CD14-positive monocyte (primary cell): ENCODE data around the gene TNNI3K. TPM values are rescaled to one million over a fixed set of nuclear protein-coding genes. Genes with fewer than 3 reads are reported as not detected.

Experiments used
- DNase-seq, 3 donors: peaks; one replicate each; pipeline ENCODE4 v3.0.0-alpha.2; 2011 to 2022
- H2AFZ ChIP-seq: 2 replicates; pipeline ENCODE4 v1.6.0; 2012; ENCODE audit warnings: mild to moderate bottlenecking, low read depth, low read length, inconsistent platforms; ENCODE audit not compliant: insufficient read depth, poor library complexity, severe bottlenecking
- H3K27ac ChIP-seq, 2 donors: 1 replicate in 1 of 2; 2 replicates in 1 of 2; pipeline ENCODE4 v1.5.1; 2012 to 2013; ENCODE audit warnings: low read length in 2 of 2, control low read depth in 1 of 2, inconsistent platforms in 1 of 2, low read depth in 1 of 2, mild to moderate bottlenecking in 1 of 2
- H3K27me3 ChIP-seq, 2 donors: one replicate each; pipeline versions ENCODE4 v1.6.0 to v1.6.1; 2011 to 2013; ENCODE audit warnings: low read length in 2 of 2; ENCODE audit not compliant: control insufficient read depth in 2 of 2, insufficient read depth in 2 of 2
- H3K36me3 ChIP-seq, 2 donors: replicated peaks in 1 of 2; 1 replicate in 1 of 2; 2 replicates in 1 of 2; pipeline versions ENCODE4 v1.5.1 to v1.6.1; 2012 to 2013; ENCODE audit warnings: low read length in 2 of 2, control low read depth in 1 of 2, inconsistent platforms in 1 of 2, mild to moderate bottlenecking in 1 of 2; ENCODE audit not compliant: insufficient read depth in 2 of 2, control insufficient read depth in 1 of 2
- H3K4me1 ChIP-seq, 2 donors: 1 replicate in 1 of 2; 2 replicates in 1 of 2; pipeline versions ENCODE4 v1.5.1 to v1.6.1; 2012 to 2013; ENCODE audit warnings: low read length in 2 of 2, control low read depth in 1 of 2, inconsistent platforms in 1 of 2, mild to moderate bottlenecking in 1 of 2, moderate library complexity in 1 of 2; ENCODE audit not compliant: insufficient read depth in 2 of 2, control insufficient read depth in 1 of 2
- H3K4me2 ChIP-seq: replicated peaks from 2 replicates; pipeline ENCODE3; 2012; ENCODE audit warnings: low read length, moderate library complexity, mild to moderate bottlenecking; ENCODE audit not compliant: poor library complexity, severe bottlenecking; ENCODE audit errors: extremely low read depth
- H3K4me3 ChIP-seq, 3 experiments: fragments of 200-600 bp in 1 of 3; sonication (generic) in 1 of 3; replicated peaks in 1 of 3; 1 replicate in 2 of 3; 2 replicates in 1 of 3; pipeline ENCODE4 v1.5.1; 2011 to 2013; ENCODE audit warnings: low read length in 3 of 3, mild to moderate bottlenecking in 3 of 3, control low read depth in 2 of 3, low read depth in 2 of 3, inconsistent platforms in 1 of 3, moderate library complexity in 1 of 3
- H3K79me2 ChIP-seq: 2 replicates; pipeline ENCODE4 v1.6.0; 2012; ENCODE audit warnings: mild to moderate bottlenecking, control low read depth, inconsistent platforms, low read length, moderate library complexity; ENCODE audit not compliant: insufficient read depth
- H3K9ac ChIP-seq: 2 replicates; pipeline ENCODE4 v1.6.0; 2017; ENCODE audit warnings: low read length, mild to moderate bottlenecking; ENCODE audit not compliant: insufficient read depth, poor library complexity, severe bottlenecking
- H3K9me3 ChIP-seq, 2 donors: replicated peaks in 1 of 2; 1 replicate in 1 of 2; 2 replicates in 1 of 2; pipeline versions ENCODE4 v1.5.1 to v1.6.1; 2012 to 2013; ENCODE audit warnings: low read length in 2 of 2, control low read depth in 1 of 2; ENCODE audit not compliant: control insufficient read depth in 1 of 2, insufficient read depth in 1 of 2
- H4K20me1 ChIP-seq: 2 replicates; pipeline ENCODE4 v1.6.0; 2012; ENCODE audit warnings: mild to moderate bottlenecking, low read length, control low read depth, moderate library complexity; ENCODE audit not compliant: insufficient read depth
- H3K27ac Mint-ChIP-seq, 7 donors: one replicate each; pipeline ENCODE4 v1.8.0; 2020; ENCODE audit warnings: mild to moderate bottlenecking in 7 of 7, mixed read lengths in 7 of 7, moderate library complexity in 6 of 7, inconsistent platforms in 2 of 7
- H3K27me3 Mint-ChIP-seq, 3 donors: one replicate each; pipeline ENCODE4 v1.8.0; 2021 to 2022; ENCODE audit warnings: low read depth in 3 of 3, mild to moderate bottlenecking in 3 of 3, mixed read lengths in 3 of 3, moderate library complexity in 3 of 3, inconsistent platforms in 1 of 3
- H3K36me3 Mint-ChIP-seq, 2 donors: one replicate each; pipeline ENCODE4 v1.8.0; 2020; ENCODE audit warnings: mixed read lengths in 2 of 2, inconsistent platforms in 1 of 2, mild to moderate bottlenecking in 1 of 2
- H3K4me1 Mint-ChIP-seq: one replicate; pipeline ENCODE4 v1.8.0; 2020; ENCODE audit warnings: mild to moderate bottlenecking, mixed read lengths
- H3K4me3 Mint-ChIP-seq, 2 donors: one replicate each; pipeline ENCODE4 v1.8.0; 2020; ENCODE audit warnings: mild to moderate bottlenecking in 2 of 2, mixed read lengths in 2 of 2, moderate library complexity in 1 of 2
- H3K9me3 Mint-ChIP-seq, 7 donors: one replicate each; pipeline ENCODE4 v1.8.0; 2020 to 2022; ENCODE audit warnings: mixed read lengths in 7 of 7, mild to moderate bottlenecking in 6 of 7, moderate library complexity in 6 of 7, inconsistent platforms in 2 of 7
- WGBS: methylation state at CpG from one replicate; pipeline ENCODE4 v1.1.5; 2013; ENCODE audit warnings: missing lambda C conversion rate; ENCODE audit not compliant: insufficient coverage; 5-methylcytosine and 5-hydroxymethylcytosine counted together
- intact Hi-C, 2 donors: fragments of 100-400 bp; cut with micrococcal nuclease; formaldehyde crosslinking; loops; one replicate each; pipeline versions ENCODE4 v1.15.0 to v1.15.1; 2023
- polyA plus RNA-seq, 3 donors: library from polyadenylated mRNA; depleted of rRNA in 1 of 3; unstranded in 2 of 3; stranded (reverse) in 1 of 3; fragments of 300-500 nt in 2 of 3; fragments of >200 nt in 1 of 3; fragmentation: Illumina TruSeq in 2 of 3; gene quantifications; 1 replicate in 2 of 3; 2 replicates in 1 of 3; pipeline ENCODE4 v1.2.3, GENCODE V29; 2012 to 2021
- TF ChIP-seq, protein P1 (sequence below): fragments of 200-600 bp; IDR thresholded peaks from one replicate; pipeline ENCODE4 v1.8.0; 2022; ENCODE audit warnings: antibody characterized with exemption, mild to moderate bottlenecking

Gene TNNI3K
- polyA plus RNA-seq, 3 donors, result 0.51 TPM; not detected in 2

DNA sequence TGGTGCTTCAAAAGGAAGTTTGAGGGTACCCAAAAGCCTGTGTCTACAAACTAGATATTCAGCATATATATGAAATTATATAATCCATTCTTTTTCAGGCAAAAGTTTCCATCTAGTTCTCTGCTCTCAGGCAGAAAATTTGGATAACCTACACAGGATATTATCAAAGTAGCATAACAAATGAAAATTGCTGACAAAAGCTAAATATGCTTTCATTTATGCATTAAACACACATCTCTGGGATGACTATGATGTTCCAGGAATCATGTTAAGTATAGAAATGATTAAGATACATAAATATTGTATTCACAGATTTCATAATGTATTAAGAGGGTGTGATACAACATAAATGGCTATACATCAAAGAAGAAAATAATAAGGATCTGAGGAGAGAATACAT, 184.4 kb downstream of the TNNI3K start:
- Histone ChIP-seq H4K20me1 (no peaks in the 10 kb centered on the region), H3K36me3 (no peaks in the 10 kb centered on the region), H3K9ac (no peak overlapping the region), H3K9me3 (no peaks in the 10 kb centered on the region), H3K27ac (no peak overlapping the region), H2AFZ (no peak overlapping the region), H3K79me2 (no peaks in the 10 kb centered on the region), H3K4me2 (no peak overlapping the region), H3K4me1 (no peaks in the 10 kb centered on the region), H3K27me3 (no peaks in the 10 kb centered on the region), H3K4me3 (no peak overlapping the region)
- no peak for DNase-seq
- Mint-ChIP-seq H3K27ac (no peak overlapping the region), H3K4me1 (no peaks in the 10 kb centered on the region), H3K27me3 (no peaks in the 10 kb centered on the region), H3K4me3 (no peak overlapping the region), H3K9me3 (peaks cover 0 to 4% (median 0%) of the 10 kb centered on the region in 7 donors), H3K36me3 (no peaks in the 10 kb centered on the region)
- TF ChIP-seq, protein P1, sequence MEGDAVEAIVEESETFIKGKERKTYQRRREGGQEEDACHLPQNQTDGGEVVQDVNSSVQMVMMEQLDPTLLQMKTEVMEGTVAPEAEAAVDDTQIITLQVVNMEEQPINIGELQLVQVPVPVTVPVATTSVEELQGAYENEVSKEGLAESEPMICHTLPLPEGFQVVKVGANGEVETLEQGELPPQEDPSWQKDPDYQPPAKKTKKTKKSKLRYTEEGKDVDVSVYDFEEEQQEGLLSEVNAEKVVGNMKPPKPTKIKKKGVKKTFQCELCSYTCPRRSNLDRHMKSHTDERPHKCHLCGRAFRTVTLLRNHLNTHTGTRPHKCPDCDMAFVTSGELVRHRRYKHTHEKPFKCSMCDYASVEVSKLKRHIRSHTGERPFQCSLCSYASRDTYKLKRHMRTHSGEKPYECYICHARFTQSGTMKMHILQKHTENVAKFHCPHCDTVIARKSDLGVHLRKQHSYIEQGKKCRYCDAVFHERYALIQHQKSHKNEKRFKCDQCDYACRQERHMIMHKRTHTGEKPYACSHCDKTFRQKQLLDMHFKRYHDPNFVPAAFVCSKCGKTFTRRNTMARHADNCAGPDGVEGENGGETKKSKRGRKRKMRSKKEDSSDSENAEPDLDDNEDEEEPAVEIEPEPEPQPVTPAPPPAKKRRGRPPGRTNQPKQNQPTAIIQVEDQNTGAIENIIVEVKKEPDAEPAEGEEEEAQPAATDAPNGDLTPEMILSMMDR, result no peak
- intact Hi-C loops, result no loop called here

DNA sequence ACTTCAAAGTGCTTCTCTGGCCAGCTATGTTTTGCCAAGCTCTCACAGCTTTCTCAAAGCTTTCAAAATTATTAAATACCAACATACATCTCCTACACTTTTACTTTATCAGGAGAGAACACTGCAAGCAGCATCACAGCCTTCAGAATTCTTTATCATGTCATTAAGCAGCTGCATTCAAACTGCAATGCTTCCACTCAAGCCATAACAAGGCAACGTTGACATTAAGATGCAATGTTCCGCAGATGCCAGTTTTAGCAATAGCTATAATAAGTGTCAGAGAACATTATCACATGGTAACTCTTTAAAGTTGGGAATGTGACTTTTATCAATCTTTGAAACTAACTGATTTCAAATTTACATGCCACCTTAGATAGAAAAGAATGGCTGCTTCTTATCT, 185.3 kb downstream of the TNNI3K start:
- Histone ChIP-seq H3K79me2 (no peaks in the 10 kb centered on the region), H3K4me3 (no peak overlapping the region), H4K20me1 (no peaks in the 10 kb centered on the region), H3K9me3 (no peaks in the 10 kb centered on the region), H3K4me1 (no peaks in the 10 kb centered on the region), H3K27me3 (no peaks in the 10 kb centered on the region), H3K36me3 (no peaks in the 10 kb centered on the region), H2AFZ (no peak overlapping the region), H3K27ac (no peak overlapping the region), H3K9ac (no peak overlapping the region), H3K4me2 (no peak overlapping the region)
- Mint-ChIP-seq H3K9me3 (peaks cover 0 to 2% (median 0%) of the 10 kb centered on the region in 7 donors), H3K27me3 (no peaks in the 10 kb centered on the region), H3K36me3 (no peaks in the 10 kb centered on the region), H3K4me1 (no peaks in the 10 kb centered on the region), H3K27ac (no peak overlapping the region), H3K4me3 (no peak overlapping the region)
- 90% methylated on average over 2 of the region's 2 CpGs for WGBS
- intact Hi-C loops, result no loop called here
- TF ChIP-seq, protein P1, result no peak
- no peak for DNase-seq
